Activated CD4-positive, CD25-positive, alpha-beta regulatory T cell treated with anti-CD3 and anti-CD28 coated beads, Interleukin-2, amount 50 U/mL, for 24 hours (primary cell): ENCODE measurements around the gene SMTN.
"Not testable (repeated sequence)": the region's sequence is repeated elsewhere in the genome, so short reads cannot be mapped to it uniquely, and the experiment has no call there.

ENCODE experiments used
- ATAC-seq, 2 donors: fragments of 150-1000 bp; cut with Tn5 transposase; one replicate each; pipeline ENCODE4 v1.10.0; 2021; ENCODE audit warnings: mild to moderate bottlenecking in 1 of 2, moderate library complexity in 1 of 2

Gene SMTN

DNA sequence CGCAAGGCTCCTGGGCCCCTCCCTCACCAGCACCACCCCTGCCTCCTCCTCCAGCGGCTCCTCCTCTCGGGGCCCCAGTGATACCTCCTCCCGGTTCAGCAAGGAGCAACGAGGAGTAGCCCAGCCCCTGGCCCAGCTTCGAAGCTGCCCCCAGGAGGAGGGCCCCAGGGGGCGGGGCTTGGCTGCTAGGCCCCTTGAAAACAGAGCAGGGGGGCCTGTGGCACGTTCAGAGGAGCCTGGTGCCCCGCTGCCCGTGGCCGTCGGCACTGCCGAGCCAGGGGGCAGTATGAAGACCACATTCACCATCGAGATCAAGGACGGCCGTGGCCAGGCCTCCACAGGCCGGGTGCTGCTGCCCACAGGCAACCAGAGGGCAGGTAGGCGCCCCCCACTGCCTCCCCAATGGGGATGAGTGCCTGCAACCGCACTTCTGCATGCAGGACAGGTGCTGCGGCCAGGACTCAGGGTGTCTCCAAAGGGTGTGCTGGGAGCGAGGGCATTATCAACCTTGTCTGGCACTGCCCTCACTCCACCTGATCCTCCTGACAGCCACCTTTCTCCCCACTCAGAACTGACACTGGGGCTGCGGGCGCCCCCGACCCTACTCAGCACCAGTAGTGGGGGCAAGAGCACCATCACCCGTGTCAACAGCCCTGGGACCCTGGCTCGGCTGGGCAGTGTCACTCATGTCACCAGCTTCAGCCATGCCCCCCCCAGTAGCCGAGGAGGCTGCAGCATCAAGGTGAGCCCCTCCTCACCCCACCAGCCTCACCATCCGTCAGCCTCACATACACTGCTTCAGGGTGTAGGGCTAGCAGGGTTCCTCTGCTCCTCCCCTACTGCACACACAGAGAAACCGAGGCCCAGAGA is 10.2 kb downstream of the SMTN start:
- no peak for ATAC-seq

DNA sequence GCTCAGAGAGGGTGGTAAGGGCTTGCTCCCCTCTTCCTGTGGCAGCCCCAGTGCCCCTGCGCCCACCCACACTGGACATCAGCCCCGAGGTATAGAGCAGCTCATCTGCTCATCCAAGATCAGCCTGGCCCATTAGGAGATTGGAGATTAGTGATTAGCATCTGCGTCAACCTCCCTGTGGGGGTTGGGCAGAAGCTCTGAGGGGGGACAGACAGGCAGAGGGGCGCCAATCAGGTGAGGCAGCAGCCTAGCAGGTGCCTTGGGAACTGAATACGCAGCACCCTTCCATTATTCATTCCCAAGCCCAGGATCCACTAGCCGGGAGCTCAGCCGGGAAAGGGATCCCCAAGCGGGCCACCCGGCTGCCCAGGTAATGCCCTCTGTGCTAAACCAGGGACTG is 11.0 kb downstream of the SMTN start:
- ATAC-seq: no peak

DNA sequence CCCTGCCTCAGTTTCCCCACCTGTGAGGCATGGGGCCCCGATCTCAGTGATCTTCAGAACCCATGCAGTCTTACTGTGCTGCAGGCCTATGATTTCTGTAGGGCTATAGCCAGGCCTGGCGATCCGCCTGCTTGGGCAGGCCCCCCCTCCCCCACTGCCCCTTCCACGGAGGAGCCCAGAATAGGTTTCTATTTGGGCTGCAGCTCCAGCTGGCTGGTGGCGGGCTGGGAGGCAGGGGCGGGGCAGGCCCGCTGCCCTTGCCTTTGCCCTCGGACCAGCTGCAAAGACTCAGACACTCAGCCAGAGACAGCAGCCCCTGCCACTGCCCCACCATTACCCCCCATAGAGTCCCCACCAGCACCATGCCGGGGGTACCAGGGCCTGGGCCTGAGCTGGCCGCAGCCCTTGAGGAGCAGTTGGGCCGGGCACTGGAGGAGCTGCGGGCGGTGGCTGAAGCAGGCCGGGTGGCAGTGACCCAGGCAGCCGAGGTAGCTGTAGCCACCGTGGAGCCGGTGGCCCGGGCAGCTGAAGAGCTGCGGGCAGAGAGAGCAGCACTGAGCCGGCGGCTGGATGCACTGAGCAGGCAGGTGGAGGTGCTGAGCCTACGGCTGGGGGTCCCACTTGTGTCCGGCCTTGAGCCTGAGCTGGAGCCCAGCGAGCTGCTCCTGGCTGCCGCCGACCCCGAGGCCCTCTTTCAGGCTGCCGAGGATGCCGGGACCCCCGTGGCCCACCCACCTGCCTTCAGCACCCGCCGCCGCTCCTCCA is 12.2 kb downstream of the SMTN start:
- ATAC-seq: no peak

DNA sequence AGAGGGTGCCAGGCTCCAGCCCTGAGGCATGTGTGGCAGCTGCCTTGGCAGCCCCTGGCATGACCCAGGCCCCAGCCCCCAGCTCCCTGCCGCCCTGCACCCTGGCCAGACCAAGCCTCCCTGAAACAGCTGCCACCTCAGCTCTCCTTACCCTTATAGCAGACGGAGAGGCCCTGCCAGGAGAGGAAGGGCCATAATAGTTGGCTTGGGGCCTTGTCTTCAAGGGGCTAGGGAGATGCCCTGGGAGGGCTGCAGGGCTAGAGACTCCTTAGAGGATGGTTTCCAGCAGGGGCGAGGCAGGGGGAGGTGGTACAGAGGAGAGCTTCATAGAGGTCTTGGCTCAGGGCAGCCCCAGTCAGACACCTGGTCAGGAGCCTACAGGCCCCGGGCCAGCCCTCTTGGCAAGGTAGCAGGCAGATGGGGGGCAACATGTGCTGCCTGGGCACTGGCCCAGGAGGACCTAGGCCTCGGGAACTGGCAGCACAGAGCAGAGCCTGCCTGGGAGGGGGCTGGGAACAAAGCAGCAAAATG is 13.0 kb downstream of the SMTN start:
- ATAC-seq: no peak

DNA sequence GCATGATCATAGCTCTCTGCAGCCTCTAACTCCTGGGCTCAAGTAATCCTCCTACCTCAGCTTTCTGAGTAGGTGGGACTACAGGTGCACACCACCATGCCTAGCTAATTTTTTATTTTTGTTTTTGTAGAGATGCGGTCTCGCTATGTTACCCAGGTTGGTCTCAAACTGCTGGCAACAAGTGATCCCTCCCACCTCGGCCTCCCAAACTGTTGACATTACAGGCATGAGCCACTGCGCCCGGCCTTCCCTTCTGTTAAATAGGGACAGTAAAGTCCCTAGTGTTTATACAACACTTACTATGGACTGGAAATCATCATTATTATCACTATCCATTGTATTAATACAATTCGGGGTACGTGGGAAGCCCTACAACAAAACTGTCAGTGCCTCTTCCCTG is 13.6 kb downstream of the SMTN start:
- ATAC-seq: no peak

DNA sequence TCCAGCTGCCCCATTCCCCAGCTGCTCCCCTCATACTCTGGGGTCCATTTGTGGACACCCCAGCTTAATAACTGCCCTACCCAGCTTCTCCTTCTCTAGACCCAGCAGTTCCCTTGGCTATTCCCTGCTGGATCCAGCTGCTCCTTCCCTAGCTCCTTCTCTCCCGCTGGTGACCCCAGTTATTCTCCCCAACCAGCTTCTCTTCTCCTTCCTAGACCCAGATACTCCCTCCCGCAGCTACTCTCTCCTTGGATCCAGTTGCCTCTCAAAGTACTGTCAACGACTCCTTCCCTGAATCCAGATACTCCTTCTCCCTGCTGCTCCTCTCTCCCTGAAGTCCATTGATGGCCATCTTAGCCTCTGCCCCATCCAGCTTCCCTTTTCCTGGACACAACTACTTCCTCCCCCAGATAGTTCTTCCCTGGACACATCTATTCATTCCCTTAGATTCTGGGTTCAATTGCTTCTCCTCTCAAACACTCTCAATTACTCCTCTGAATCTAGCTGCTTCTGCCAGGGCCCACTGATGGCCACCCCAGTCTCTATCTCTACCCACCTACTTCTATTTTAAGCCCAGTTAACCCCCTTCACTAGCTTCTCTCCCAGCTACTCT is 14.6 kb downstream of the SMTN start:
- ATAC-seq: no peak

DNA sequence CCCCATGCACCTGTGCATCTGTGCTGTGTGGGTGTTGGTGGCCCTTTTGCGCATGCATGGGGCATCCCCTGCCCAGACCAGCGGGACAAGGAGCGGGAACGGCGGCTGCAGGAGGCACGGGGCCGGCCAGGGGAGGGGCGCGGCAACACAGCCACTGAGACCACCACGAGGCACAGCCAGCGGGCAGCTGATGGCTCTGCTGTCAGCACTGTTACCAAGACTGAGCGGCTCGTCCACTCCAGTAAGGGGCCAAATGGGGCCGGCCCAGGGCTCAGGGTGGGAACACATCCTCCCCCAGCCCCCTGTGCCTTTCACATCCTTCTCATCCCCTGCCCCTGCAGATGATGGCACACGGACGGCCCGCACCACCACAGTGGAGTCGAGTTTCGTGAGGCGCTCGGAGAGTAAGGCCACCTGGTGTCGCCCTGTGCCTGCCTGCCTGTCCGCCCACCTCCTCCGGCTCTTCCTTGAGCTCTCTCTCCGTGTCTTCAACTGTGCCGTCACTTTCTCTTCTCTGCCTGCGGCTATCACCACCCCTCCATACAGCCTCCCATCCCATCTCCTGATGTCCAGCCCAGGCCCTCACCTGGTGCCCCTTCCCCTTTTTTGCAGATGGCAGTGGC is 15.7 kb downstream of the SMTN start:
- ATAC-seq: no peak

DNA sequence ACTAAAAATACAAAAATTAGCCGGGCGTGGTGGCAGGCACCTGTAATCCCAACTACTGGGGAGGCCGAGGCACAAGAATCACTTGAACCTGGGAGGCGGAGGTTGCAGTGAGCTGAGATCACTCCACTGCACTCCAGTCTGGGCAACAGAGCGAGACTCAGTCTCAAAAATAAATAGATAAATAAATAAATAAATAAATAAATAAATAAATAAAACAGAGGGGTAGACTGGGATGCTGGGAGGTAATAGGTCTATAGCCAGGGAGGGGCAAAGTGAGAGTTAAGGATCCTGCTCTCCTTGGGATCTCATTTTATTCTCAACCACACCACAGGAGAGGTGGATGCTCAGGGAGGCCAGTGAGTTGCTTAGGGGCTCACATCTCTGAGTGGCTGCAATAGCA is 16.4 kb downstream of the SMTN start:
- ATAC-seq: not testable (repeated sequence)

DNA sequence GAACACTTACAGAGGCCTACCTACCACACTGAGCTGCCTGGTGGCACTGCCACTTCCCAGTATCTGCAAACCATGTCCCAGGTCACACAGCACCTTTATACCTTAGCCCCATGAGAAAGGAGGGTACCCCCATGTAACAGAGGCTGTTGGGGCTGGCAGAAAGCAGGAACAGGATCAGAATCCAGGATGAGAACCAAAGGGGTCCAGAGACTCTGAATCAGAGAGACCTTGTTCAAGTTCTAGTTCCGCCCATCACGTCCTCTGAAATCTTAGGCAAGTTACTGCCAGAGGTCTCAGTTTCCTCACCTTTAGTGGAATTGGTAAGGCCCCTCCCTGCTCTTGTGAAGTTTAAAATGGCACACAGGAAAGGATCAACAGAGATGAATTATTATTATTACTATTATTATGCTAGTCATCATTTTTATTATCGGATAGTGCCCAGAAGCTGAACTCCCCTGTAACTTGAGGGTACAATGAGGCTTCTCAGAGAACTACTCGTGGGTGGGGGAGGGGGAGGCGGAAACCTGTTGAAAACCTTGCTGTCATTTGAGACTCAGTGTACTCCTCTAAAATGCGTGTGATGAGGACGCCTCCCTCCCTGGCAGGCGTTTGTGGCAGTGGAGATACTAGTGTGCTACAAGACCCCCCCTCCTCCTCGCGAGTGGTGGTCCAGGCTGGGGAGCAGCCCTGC is 17.0 kb downstream of the SMTN start:
- no peak for ATAC-seq

DNA sequence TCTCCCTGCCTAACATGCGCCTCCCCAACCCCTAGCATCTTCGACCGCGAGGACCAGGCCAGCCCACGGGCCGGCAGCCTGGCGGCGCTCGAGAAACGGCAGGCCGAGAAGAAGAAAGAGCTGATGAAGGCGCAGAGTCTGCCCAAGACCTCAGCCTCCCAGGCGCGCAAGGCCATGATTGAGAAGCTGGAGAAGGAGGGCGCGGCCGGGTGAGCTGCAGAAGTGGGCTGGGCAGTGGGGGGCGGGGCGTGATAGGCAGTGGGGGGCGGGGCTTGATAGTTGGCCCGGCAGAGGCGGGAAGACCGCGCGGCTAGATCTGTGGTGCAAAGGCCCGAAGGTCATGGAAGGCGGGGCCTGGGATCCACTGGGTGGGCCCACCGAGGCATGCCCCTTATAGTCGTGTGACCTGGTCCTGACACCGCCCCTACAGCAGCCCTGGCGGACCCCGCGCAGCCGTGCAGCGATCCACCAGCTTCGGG is 17.6 kb downstream of the SMTN start:
- ATAC-seq: no peak

DNA sequence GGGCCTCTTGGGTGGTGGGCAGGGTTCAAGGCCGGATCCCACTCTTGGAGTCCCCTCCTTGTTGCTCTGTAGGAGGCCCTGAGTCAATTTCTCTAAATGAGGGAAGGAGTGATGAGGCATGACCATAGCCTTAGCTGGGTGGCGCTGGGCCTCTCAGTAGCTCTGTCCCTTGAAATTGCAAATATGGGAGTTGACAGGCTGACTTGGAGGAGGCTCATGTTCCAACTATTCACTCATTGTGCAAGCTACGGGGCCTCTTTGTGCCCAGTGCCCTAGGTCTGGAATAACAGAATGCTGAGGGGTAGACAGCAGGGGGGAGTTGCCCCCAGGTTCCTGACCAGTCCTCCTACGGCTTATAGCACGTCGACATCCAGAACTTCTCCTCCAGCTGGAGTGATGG is 18.3 kb downstream of the SMTN start:
- no peak for ATAC-seq

DNA sequence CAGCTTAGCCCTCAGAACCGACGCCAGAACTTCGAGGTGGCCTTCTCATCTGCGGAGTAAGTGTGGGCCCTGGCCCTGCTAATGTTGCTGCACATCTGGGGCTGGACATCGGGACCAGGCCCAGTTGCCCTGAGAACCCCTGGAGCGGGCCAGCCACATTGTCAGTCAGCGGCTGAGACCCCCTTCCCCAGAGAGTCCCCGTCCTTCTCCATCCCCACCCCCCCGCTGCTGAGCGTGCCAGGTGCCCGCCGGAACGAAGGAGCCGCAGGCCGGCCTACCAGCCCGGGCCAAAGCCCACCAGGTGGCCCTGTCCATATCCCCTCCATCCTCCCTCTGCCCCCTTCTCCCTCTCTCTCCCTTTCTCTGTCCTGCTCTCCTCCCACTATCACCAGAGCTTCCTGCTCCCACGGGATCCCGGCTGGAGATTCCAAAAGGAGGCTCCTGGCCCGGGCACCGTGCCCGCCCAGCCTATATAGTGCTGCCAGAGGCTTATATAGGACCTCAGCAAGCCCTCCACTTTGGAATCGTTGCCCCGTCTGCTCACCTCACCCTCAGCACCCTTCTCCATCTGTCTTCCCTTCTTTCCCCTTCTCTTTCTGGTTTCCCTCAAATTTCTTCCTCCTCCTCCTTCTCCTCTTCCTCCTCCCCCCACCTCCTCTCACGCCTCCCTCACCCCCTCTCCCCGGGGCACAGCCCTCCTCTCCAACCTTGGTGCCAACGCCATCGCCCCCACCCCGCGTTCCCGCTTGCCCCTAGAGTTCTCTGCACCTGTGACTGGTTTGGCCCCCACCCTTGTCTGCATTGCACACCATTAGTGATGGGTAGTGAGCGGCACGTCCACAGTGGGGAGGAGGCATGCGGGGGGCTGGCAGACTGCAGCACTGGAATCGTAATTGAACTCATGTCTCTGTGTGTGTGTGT is 19.0 kb downstream of the SMTN start:
- ATAC-seq: no peak

DNA sequence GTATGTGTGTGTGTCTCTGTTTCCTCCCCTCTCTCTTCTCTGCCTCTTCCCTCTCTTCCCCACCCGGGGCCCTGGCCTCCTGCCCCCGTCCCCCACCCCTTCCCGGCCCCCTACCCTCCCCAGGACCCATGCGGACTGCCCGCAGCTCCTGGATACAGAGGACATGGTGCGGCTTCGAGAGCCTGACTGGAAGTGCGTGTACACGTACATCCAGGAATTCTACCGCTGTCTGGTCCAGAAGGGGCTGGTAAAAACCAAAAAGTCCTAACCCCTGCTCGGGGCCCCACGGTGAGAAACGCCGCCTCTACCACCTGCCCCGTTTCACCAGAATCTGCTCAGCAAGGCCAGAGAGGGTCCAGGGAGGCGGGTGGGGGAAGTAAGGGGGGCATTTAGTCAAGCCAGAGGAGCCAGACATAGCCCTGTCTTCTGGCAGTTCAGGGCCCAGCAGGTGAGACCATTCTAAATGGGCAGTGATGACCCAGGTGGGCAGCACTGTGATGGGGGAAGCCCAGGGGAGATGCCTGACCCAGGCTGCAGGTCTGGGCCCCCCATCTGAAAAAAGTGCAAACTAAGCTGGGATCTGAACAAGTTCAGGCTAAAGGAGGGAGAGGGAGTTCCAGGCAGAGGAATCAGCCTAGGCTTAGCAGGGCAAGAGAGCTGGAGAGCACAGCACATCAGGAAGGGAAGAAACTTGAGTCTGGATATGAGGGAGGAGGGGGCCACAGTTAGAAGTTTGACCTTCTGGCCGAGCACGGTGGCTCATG is 19.8 kb downstream of the SMTN start:
- no peak for ATAC-seq

DNA sequence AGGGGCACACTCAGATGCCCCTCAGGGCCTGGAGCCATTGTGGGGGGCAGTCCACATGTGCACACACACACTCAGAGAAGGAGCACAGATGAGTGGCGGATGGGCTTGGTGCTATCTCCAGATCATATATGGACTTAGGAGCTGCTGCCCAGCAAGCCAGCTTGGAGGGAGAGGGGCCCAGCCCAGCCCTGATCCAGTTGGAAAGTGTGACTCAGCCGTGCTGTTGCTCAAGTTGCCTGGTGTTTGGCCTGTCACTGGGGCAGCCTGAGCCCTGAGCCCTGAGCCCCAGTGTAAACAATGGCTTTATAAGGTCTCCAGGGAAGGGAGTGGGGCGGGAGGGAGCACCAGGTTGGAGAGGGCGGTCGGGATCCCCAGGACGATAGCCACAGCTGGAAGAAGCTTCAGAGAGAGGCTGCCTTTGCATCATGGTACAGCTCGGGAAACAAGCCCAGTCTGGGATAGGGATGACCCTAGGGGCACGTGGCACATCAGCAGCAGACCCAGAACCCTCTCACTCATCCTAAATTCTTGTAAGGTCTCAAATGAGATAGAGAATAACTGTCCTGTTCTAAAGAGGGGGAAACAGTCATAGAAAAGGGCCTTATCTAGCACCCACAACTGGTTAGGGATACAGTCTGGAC is 21.4 kb downstream of the SMTN start:
- no peak for ATAC-seq

DNA sequence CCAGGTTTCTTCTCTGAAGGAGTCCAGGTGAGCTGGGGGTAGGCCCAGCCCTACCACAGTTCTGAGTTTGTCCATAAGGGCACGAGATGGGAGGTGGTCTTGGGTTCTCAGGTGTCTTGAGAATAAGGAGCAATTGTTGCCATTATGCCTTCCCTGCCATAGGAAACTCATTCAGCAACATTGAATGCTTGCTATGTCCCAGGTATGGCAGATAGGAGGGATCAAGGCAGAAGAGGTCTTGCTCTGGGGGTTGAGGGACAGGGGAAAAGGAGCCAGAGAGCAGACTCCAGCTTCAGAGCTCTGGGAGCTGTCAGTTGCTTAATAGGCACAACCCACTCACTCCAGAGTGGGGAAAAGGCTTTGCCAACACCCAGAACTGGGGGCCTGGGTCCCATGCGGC is 22.0 kb downstream of the SMTN start:
- no peak for ATAC-seq

DNA sequence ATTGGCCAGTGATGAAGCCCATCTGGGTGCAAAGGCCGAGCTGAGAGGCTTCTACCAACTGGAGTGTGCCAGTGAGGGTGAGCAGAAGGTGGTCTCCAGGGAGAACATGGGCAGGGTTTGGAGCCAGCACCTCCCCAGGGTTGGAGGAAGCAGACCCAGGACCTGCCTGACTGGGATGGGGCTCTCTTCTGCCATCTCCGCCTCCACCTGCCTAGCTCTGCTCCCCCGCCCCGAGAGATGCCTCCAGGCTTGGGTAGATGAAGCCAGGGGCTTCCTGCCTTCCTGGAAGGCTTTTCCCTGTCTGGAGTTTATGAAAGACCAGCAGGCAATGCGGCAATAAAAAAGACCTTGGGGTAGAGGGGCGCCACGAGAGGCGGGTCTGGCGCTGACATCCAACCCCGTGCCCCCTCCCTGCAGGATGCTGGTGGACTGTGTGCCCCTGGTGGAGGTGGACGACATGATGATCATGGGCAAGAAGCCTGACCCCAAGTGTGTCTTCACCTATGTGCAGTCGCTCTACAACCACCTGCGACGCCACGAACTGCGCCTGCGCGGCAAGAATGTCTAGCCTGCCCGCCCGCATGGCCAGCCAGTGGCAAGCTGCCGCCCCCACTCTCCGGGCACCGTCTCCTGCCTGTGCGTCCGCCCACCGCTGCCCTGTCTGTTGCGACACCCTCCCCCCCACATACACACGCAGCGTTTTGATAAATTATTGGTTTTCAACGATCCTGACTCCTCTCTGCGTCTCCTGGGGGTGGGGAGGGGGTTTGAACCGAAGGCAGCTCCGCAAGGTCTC is 23.0 kb downstream of the SMTN start:
- no peak for ATAC-seq

DNA sequence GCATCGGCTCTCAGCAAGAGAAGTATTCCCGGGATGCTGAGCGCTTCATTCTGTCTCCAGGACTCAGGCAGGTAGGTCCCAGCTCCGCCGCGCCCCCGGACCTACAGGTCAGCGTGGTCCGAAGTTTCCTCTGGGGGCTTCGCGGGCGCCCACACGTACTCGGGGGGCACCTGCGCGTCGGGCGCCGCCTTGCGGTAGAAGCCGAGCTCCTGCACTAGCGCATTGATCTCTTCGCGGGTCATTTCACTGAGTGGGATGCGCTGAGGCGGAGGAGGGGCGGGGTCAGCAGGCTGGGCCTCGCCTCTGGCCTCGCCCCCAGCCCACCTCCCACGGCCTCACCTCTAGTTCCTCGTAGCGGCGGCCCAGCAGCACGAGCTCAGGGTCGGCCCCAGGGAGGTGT is 23.8 kb downstream of the SMTN start:
- no peak for ATAC-seq

DNA sequence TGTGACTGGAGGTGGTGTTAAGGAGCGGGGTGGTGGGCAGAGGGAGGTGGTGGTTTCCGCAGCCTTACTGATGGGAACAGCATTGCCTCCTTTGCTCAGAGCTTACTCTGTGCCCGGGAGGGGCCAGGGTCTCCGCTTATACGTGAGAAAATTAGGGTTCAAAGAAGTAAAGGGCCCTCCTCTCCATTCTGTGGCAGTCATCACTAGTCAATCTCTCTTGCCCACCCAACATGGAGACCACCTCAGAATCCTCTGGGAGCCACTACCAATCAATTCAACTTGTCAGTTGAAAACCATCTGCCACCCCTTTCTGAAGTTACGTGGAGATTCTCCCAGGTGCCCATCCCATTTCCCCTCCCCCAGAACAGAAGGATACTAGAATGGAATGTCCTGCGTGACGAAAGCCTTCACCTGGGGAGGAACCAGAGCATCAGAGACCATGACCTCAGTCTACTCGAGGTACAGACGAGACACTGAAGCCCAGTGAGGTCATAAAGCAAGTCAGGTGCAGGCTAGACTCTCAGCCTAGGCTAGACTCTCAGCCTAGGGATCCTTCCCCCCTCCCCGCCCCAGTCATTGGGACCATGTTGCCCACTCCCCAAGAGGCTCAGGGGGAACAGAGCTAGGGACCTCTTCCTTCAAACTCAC is 24.3 kb downstream of the SMTN start:
- no peak for ATAC-seq
